Dedifferentiated amniotic fluid mesenchymal stem cell (primary cell): ENCODE results near the gene CYP4F22.
"Not testable (repeated sequence)": the region's sequence is repeated elsewhere in the genome, so short reads cannot be mapped to it uniquely, and the experiment has no call there.

ENCODE experiments used
- DNase-seq: peaks from one replicate; pipeline ENCODE4 v3.0.0-alpha.2; 2016; ENCODE audit errors: extremely low spot score

CYP4F22 gene

GRCh38 chr19:15508035-15508710 is at the start of gene CYP4F22:
CYP4F22 (plus strand) TSS chr19:15508525; CDS start chr19:15525337, 16,812 bp downstream.
- no peak for DNase-seq

GRCh38 chr19:15461694-15462093 is 46.6 kb upstream of the CYP4F22 start:
- no peak for DNase-seq

GRCh38 chr19:15463861-15464371 is 44.4 kb upstream of the CYP4F22 start:
- DNase-seq: no peak

GRCh38 chr19:15464394-15465385 is 43.6 kb upstream of the CYP4F22 start, which contains the start of gene RASAL3:
RASAL3 (minus strand) TSS chr19:15464544; CDS start chr19:15464358, 186 bp downstream.
- DNase-seq: no peak

GRCh38 chr19:15466851-15467733 is 41.2 kb upstream of the CYP4F22 start:
- no peak for DNase-seq

- no peak for DNase-seq
These were observed 40.6 kb upstream of the CYP4F22 start for GRCh38 chr19:15467734-15468214.

- DNase-seq: no peak
These were observed 39.4 kb upstream of the CYP4F22 start for GRCh38 chr19:15468675-15469512.

GRCh38 chr19:15469513-15470297 is 38.6 kb upstream of the CYP4F22 start:
- DNase-seq: no peak

- no peak for DNase-seq
These were observed 36.7 kb upstream of the CYP4F22 start for GRCh38 chr19:15471639-15472101.

GRCh38 chr19:15473821-15474220 is 34.5 kb upstream of the CYP4F22 start:
- not testable (repeated sequence) for DNase-seq

- DNase-seq: no peak
These were observed 33.2 kb upstream of the CYP4F22 start for GRCh38 chr19:15475169-15475568.

- DNase-seq: no peak
These were observed 32.7 kb upstream of the CYP4F22 start for GRCh38 chr19:15475611-15476010.

- no peak for DNase-seq
These were observed 32.0 kb upstream of the CYP4F22 start for GRCh38 chr19:15476325-15476724.

GRCh38 chr19:15479391-15480345 is 28.7 kb upstream of the CYP4F22 start, which contains the start of gene PGLYRP2:
PGLYRP2 (minus strand) TSS chr19:15479501; CDS start chr19:15479371, 130 bp downstream.
- DNase-seq: no peak

- not testable (repeated sequence) for DNase-seq
These were observed 27.3 kb upstream of the CYP4F22 start for GRCh38 chr19:15480996-15481395.

GRCh38 chr19:15485768-15486167 is 22.6 kb upstream of the CYP4F22 start:
- not testable (repeated sequence) for DNase-seq

GRCh38 chr19:15487038-15487437 is 21.3 kb upstream of the CYP4F22 start:
- no peak for DNase-seq
